NCI-H1436 treated with DMSO at 0.1 percent for 48 hours (cell line): ENCODE data around the gene ADAM19.

ENCODE experiments used
- DNase-seq: peaks from one replicate; lab custom pipeline; 2025; lab: John Stamatoyannopoulos, UW

The ADAM19 gene

GRCh38 chr5:157516006-157516405 is 59.6 kb downstream of the ADAM19 start:
- no peak for DNase-seq

GRCh38 chr5:157514974-157515373 is 60.6 kb downstream of the ADAM19 start:
- DNase-seq, result no peak

GRCh38 chr5:157513182-157513581 is 62.4 kb downstream of the ADAM19 start:
- DNase-seq, result no peak

GRCh38 chr5:157511651-157512644 is 63.6 kb downstream of the ADAM19 start:
- DNase-seq, result no peak

GRCh38 chr5:157510682-157511081 is 64.9 kb downstream of the ADAM19 start:
- DNase-seq, result no peak

- DNase-seq, result no peak
Observed at GRCh38 chr5:157509587-157509986, 66.0 kb downstream of the ADAM19 start.

GRCh38 chr5:157509093-157509492 is 66.5 kb downstream of the ADAM19 start:
- DNase-seq, result no peak

- DNase-seq, result no peak
Observed at GRCh38 chr5:157506981-157507780, 68.4 kb downstream of the ADAM19 start.

GRCh38 chr5:157506066-157506590 is 69.4 kb downstream of the ADAM19 start:
- DNase-seq, result no peak

GRCh38 chr5:157505496-157505895 is 70.1 kb downstream of the ADAM19 start:
- no peak for DNase-seq

GRCh38 chr5:157504053-157504452 is 71.5 kb downstream of the ADAM19 start:
- no peak for DNase-seq

- no peak for DNase-seq
Observed at GRCh38 chr5:157502143-157502647, 73.4 kb downstream of the ADAM19 start.

GRCh38 chr5:157497875-157498611 is 77.5 kb downstream of the ADAM19 start:
- no peak for DNase-seq

- DNase-seq, result no peak
Observed at GRCh38 chr5:157496864-157497263, 78.7 kb downstream of the ADAM19 start.

- no peak for DNase-seq
Observed at GRCh38 chr5:157494178-157494832, 81.3 kb downstream of the ADAM19 start.

GRCh38 chr5:157492886-157493285 is 82.7 kb downstream of the ADAM19 start:
- DNase-seq, result no peak

GRCh38 chr5:157491471-157491995 is 84.0 kb downstream of the ADAM19 start:
- no peak for DNase-seq

GRCh38 chr5:157487358-157487757 is 88.2 kb downstream of the ADAM19 start:
- DNase-seq, result no peak

GRCh38 chr5:157486861-157487260 is 88.7 kb downstream of the ADAM19 start:
- no peak for DNase-seq

- DNase-seq, result no peak
Observed at GRCh38 chr5:157486221-157486681, 89.3 kb downstream of the ADAM19 start.

GRCh38 chr5:157485811-157486210 is 89.8 kb downstream of the ADAM19 start:
- no peak for DNase-seq
